Activated T-cell treated with anti-CD3 and anti-CD28 coated beads for 24 hours (primary cell): ENCODE data around the gene REC8.
A peak's percentile ranks its signal among the peaks of the same experiment; 100 is the strongest.

Source experiments
- DNase-seq: peaks from one replicate; pipeline ENCODE4 v3.0.0-alpha.2; 2020; ENCODE audit warnings: low read depth

The REC8 gene

DNA sequence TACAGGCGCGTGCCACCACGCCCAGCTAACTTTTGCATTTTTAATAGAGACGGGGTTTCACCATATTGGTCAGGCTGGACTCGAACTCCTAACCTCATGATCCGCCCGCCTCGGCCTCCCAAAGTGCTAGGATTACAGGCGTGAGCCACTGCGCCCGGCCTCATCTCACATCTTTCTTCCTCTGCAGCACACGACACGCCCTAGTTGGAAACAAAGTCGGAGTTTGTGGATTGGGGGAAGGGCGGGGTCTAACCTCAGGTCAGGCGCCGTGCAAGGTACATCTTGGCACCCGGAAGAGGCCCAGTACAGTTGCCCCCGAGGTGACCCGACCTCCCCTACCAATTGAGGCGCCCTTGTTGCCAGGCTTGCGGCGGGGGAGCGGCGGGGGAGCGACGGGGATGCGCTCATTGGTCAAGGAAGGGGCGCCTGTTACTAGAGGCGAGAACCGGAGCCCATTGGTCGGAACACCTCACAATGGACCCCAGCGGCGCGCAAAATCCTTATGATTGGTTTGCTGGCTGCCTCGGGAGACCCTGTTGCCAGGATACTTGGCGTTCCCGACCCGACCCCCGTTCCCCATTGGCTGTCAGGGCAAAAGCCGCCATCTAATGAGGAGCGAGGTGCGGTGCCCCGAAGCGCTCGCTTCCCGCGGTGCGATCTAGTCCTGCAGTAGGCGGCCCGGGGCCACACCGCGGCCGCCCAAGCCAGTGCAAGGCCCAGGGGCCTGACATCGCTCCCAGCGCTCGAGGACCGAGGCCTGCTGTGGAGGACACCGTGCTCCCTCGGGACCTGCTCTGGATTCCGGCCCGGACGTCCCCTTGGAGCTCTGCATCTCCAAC is at the start of gene REC8:
Gene REC8, plus strand, starts transcription at position 659 of the 839 bp plus-strand sequence. CDS start 473 bp downstream, outside the sequence.
- DNase-seq, result peak; percentile 62

DNA sequence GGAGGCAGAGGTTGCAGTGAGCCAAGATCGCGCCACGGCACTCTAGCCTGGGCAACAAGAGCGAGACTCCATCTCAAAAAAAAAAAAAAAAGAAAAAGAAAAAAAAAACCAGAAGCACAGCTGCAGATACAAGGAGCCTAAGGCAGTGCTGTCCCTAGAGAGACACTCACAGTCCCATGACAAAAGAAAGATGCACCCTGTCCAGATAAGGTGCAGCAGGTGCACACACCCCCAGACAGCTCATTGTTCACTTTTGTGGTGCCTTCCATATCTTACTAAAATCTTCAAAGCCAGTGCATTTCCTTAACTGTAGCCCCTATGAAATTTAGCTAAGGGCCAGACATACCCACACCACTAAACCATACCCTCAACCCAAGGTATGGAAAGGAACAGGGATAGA is 49.5 kb upstream of the REC8 start:
- no peak for DNase-seq

DNA sequence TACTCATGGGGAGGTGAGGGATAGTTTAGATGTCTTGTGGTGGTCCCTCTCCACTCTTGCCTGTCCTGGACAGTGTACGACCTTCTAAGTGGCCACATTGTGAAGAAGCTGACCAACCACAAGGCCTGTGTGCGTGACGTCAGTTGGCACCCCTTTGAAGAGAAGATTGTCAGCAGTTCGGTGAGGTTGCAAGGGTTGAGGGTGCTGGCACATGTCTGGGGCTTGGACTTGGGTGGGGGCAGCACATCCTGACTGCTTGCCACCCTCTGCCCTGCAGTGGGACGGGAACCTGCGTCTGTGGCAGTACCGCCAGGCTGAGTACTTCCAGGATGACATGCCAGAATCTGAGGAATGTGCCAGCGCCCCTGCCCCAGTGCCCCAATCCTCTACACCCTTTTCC is 49.0 kb upstream of the REC8 start:
- no peak for DNase-seq

GRCh38 chr14:24123424-24124417 is 48.2 kb upstream of the REC8 start:
- no peak for DNase-seq

DNA sequence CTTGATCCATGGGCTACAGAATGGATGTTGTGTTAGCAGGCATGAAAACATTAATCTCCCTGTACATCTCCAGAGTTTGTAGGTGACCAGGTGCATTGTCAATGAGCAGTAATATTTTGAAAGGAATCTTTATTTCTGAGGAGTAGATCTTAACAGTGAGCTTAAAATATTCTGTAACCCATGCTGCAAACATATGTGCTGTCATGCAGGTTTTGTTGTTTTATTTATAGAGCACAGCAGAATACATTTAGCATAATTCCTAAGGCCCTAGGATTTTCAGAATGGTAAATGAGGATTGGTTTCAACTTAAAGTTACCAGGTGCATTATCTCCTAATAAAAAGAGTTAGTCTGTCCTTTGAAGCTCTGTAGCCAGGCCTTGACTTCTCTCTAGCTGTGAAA is 44.9 kb upstream of the REC8 start:
- no peak for DNase-seq

DNA sequence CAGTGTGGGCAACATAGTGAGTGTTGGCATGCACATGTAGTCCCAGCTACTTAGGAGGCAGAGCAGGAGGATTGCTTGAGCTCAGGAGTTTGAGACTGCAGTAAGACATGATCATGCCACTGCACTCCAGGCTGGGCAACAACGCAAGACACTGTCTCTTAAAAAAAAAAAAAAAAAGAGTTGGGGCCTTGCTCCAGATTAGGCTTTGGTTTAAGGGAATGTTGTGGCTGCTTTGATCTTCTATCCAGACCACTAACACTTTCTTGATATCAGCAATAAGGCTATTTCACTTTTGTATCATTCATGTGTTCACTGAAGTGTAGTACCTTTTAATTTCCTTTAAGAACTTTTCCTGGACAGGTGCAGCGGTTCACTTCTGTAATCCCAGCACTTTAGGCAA is 44.2 kb upstream of the REC8 start:
- no peak for DNase-seq

- DNase-seq, result no peak
Observed at GRCh38 chr14:24129410-24129998, 42.4 kb upstream of the REC8 start.

DNA sequence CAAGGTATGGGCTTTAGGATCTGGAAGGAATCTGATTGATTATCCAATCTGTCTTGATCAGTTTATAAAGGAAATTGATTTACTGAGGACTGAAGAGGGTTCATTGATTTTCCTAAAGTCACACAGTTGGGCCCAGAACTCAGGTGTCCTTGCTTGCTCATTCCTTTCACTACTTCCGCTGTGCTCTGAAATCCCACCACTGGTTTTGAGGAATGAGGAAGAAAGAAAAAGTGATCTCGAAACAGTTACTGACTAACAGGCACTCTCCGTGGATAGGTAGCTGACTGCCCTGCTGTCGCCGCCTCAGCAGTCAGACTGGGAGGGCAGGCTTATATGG is 41.5 kb upstream of the REC8 start, which contains the start of gene FITM1:
Gene FITM1, plus strand, starts transcription at position 280 of the 337 bp plus-strand sequence. CDS start 905 bp downstream, outside the sequence.
- no peak for DNase-seq

DNA sequence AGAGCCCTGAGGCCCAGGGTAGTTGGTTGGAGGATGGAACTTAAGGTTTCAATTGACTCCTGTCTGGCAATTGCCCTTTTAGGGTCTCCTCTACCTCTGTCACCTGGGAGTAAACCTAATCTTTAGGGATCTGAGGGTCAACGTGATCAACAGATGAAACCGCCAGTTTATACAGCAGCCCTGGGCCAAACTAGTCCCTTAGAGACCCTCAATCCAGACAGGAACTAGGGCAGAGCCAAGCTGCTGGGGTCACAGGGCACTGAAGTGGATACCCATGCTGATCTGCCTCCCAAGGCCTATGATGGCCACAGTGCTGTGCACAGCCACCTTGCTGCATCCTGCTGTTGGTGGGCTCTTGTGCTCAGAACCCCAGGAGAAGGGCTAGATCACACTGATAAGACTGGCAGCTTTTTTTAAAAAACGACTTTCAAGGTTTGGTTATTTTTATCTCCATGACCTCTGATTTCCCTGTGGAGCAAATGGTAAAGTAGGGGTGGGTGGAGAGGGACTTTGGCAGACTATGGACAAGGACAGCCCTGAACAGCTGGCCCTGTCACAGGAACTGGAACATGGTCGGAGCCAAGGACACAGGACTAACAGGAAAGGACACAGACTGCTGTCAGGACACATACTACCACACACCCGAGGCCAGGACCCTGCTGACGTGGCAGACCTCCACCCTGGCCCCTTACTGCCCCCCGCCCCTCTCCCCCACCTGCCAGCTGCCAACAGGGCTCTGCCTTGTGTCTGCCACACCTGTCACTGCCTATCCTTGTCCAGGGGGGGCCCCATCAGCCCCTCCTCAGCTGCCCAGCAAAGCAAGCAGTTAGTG is 40.9 kb upstream of the REC8 start:
- DNase-seq, result no peak

DNA sequence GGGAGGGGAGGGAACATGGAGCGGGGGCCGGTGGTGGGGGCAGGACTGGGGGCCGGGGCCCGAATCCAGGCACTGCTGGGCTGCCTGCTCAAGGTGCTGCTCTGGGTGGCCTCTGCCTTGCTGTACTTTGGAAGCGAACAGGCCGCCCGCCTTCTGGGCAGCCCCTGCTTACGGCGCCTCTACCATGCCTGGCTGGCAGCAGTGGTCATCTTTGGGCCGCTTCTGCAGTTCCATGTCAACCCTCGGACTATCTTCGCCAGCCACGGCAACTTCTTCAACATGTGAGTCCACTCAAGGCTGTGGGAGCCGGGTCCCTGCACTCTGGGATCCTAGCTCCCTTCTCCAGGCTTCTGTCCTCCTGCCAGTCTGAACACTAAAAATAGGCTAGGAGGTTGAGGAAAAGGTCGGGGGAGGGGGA is 40.3 kb upstream of the REC8 start:
- DNase-seq, result no peak

DNA sequence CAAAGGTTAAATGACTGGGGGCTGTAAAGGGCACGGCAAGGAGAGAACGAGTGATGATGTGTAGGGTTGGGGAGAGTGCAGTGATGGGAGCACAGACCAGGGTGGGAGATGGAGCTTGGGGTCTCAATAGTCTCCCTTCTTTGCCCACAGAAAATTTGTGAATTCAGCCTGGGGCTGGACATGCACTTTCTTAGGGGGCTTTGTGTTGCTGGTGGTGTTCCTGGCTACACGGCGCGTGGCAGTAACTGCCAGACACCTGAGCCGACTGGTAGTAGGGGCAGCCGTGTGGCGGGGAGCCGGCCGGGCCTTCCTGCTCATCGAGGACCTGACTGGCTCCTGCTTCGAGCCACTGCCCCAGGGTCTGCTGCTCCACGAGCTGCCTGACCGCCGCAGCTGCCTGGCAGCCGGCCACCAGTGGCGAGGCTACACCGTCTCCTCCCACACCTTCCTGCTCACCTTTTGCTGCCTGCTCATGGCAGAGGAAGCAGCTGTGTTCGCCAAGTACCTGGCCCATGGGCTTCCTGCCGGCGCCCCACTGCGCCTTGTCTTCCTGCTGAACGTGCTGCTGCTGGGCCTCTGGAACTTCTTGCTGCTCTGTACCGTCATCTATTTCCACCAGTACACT is 39.7 kb upstream of the REC8 start:
- no peak for DNase-seq

- no peak for DNase-seq
Observed at GRCh38 chr14:24132976-24133375, 38.9 kb upstream of the REC8 start.

GRCh38 chr14:24133735-24134134 is 38.1 kb upstream of the REC8 start:
- DNase-seq, result no peak

- no peak for DNase-seq
Observed at GRCh38 chr14:24135584-24135833, 36.4 kb upstream of the REC8 start.

- DNase-seq, result peak; percentile 93
Observed at GRCh38 chr14:24135834-24136683, 35.8 kb upstream of the REC8 start, which contains the start of gene PSME1. Gene PSME1, plus strand, starts transcription at chr14:24136194. Its CDS starts 69 bp downstream, at chr14:24136263.

GRCh38 chr14:24136684-24137528 is 35.0 kb upstream of the REC8 start:
- DNase-seq, result no peak

- DNase-seq, result no peak
Observed at GRCh38 chr14:24137529-24138395, 34.1 kb upstream of the REC8 start.
